Liver (tissue), 3 donors: ENCODE measurements around the gene SCN9A.

ENCODE experiments used
- EGR1 ChIP-seq, 2 donors: IDR thresholded peaks; 2 replicates each; pipeline ENCODE4 v1.6.1; 2016 to 2018; ENCODE audit warnings: antibody characterized with exemption in 2 of 2, low read depth in 2 of 2
- FOXA1 ChIP-seq: IDR thresholded peaks from 2 replicates; pipeline ENCODE4 v1.6.1; 2016; ENCODE audit warnings: antibody characterized with exemption
- GABPA ChIP-seq, 2 donors: IDR thresholded peaks in 1 of 2; conservative IDR thresholded peaks in 1 of 2; 2 replicates each; pipeline ENCODE4 v1.6.1; 2016; ENCODE audit warnings: antibody characterized with exemption in 2 of 2, mild to moderate bottlenecking in 1 of 2, moderate library complexity in 1 of 2
- HNF4G ChIP-seq: IDR thresholded peaks from 2 replicates; pipeline ENCODE4 v1.6.1; 2016; ENCODE audit warnings: antibody characterized with exemption
- JUND ChIP-seq, 2 donors: IDR thresholded peaks; 2 replicates each; pipeline ENCODE4 v1.6.1; 2016; ENCODE audit warnings: antibody characterized with exemption in 2 of 2
- RAD21 ChIP-seq, 2 donors: IDR thresholded peaks; 2 replicates each; pipeline ENCODE4 v1.6.1; 2016; ENCODE audit warnings: antibody characterized with exemption in 2 of 2, mild to moderate bottlenecking in 2 of 2
- TAF1 ChIP-seq: conservative IDR thresholded peaks from 2 replicates; pipeline ENCODE4 v1.6.1; 2016; ENCODE audit warnings: antibody characterized with exemption, mild to moderate bottlenecking
- YY1 ChIP-seq: IDR thresholded peaks from 2 replicates; pipeline ENCODE4 v1.6.1; 2016; ENCODE audit warnings: antibody characterized with exemption, mild to moderate bottlenecking
- TF ChIP-seq, protein P1 (sequence below): fragments of 150-350 bp; IDR thresholded peaks from 2 replicates; pipeline ENCODE4 v1.5.1; 2017; ENCODE audit warnings: improper control_type of control experiment, low read depth, low read length; ENCODE audit not compliant: missing input control
- TF ChIP-seq, protein P2 (sequence below): IDR thresholded peaks from 2 replicates; pipeline ENCODE4 v1.6.1; 2016; ENCODE audit warnings: antibody characterized with exemption
- TF ChIP-seq, protein P3 (sequence below): IDR thresholded peaks from 2 replicates; pipeline ENCODE4 v1.6.1; 2016; ENCODE audit warnings: antibody characterized with exemption, mild to moderate bottlenecking
- TF ChIP-seq, protein P4 (sequence below): IDR thresholded peaks from 2 replicates; pipeline ENCODE4 v1.6.1; 2016; ENCODE audit warnings: antibody characterized with exemption
- donor health status: healthy.
- donor health status: healthy.

DNA sequence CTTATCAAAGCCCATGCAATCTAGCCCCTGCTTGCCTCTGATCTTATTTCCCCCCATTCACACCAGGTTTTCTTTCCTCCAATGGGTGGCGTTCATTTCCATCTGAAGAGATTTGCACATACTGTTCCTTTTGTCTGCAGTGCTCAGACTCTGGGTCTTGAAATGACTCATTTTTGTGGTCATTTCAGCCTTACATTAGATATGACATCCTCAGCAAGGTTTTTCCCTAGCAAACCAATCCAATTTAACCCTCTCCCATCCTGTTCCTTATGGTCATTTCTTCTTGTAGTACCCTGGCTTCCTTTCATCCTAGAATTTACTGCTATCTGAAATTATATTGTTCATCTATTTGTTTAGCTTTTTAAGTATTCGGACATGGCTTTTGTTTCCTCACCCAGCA is 205.4 kb downstream of the SCN9A start:
- TF ChIP-seq, protein P1, sequence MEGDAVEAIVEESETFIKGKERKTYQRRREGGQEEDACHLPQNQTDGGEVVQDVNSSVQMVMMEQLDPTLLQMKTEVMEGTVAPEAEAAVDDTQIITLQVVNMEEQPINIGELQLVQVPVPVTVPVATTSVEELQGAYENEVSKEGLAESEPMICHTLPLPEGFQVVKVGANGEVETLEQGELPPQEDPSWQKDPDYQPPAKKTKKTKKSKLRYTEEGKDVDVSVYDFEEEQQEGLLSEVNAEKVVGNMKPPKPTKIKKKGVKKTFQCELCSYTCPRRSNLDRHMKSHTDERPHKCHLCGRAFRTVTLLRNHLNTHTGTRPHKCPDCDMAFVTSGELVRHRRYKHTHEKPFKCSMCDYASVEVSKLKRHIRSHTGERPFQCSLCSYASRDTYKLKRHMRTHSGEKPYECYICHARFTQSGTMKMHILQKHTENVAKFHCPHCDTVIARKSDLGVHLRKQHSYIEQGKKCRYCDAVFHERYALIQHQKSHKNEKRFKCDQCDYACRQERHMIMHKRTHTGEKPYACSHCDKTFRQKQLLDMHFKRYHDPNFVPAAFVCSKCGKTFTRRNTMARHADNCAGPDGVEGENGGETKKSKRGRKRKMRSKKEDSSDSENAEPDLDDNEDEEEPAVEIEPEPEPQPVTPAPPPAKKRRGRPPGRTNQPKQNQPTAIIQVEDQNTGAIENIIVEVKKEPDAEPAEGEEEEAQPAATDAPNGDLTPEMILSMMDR = no peak
- TF ChIP-seq GABPA (IDR thresholded peaks at IDR 0.05 in 1 of 2, conservative IDR thresholded peaks at IDR 0.05 in 1 of 2) (no peak), FOXA1 (no peak), TAF1 (no peak), JUND (IDR thresholded peaks at IDR 0.05) (no peak), YY1 (no peak), RAD21 (IDR thresholded peaks at IDR 0.05) (no peak), EGR1 (IDR thresholded peaks at IDR 0.05; ENCODE audit: low read depth in 2 of 2) (no peak), HNF4G (no peak)
- TF ChIP-seq, protein P2, sequence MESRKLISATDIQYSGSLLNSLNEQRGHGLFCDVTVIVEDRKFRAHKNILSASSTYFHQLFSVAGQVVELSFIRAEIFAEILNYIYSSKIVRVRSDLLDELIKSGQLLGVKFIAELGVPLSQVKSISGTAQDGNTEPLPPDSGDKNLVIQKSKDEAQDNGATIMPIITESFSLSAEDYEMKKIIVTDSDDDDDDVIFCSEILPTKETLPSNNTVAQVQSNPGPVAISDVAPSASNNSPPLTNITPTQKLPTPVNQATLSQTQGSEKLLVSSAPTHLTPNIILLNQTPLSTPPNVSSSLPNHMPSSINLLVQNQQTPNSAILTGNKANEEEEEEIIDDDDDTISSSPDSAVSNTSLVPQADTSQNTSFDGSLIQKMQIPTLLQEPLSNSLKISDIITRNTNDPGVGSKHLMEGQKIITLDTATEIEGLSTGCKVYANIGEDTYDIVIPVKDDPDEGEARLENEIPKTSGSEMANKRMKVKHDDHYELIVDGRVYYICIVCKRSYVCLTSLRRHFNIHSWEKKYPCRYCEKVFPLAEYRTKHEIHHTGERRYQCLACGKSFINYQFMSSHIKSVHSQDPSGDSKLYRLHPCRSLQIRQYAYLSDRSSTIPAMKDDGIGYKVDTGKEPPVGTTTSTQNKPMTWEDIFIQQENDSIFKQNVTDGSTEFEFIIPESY = no peak
- TF ChIP-seq, protein P3, sequence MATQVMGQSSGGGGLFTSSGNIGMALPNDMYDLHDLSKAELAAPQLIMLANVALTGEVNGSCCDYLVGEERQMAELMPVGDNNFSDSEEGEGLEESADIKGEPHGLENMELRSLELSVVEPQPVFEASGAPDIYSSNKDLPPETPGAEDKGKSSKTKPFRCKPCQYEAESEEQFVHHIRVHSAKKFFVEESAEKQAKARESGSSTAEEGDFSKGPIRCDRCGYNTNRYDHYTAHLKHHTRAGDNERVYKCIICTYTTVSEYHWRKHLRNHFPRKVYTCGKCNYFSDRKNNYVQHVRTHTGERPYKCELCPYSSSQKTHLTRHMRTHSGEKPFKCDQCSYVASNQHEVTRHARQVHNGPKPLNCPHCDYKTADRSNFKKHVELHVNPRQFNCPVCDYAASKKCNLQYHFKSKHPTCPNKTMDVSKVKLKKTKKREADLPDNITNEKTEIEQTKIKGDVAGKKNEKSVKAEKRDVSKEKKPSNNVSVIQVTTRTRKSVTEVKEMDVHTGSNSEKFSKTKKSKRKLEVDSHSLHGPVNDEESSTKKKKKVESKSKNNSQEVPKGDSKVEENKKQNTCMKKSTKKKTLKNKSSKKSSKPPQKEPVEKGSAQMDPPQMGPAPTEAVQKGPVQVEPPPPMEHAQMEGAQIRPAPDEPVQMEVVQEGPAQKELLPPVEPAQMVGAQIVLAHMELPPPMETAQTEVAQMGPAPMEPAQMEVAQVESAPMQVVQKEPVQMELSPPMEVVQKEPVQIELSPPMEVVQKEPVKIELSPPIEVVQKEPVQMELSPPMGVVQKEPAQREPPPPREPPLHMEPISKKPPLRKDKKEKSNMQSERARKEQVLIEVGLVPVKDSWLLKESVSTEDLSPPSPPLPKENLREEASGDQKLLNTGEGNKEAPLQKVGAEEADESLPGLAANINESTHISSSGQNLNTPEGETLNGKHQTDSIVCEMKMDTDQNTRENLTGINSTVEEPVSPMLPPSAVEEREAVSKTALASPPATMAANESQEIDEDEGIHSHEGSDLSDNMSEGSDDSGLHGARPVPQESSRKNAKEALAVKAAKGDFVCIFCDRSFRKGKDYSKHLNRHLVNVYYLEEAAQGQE = no peak
- TF ChIP-seq, protein P4, sequence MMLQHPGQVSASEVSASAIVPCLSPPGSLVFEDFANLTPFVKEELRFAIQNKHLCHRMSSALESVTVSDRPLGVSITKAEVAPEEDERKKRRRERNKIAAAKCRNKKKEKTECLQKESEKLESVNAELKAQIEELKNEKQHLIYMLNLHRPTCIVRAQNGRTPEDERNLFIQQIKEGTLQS = no peak
